Naive B cell (primary cell): ENCODE data around the gene SERTAD1. TPM values are rescaled to one million over a fixed set of nuclear protein-coding genes. Genes with fewer than 3 reads are reported as not detected.
"Not testable (repeated sequence)": the region's sequence is repeated elsewhere in the genome, so short reads cannot be mapped to it uniquely, and the experiment has no call there.

Experiments
- ATAC-seq, 2 donors: fragments of 150-1000 bp; cut with Tn5 transposase; 2 replicates each; pipeline ENCODE4 v1.10.0; 2021; ENCODE audit warnings: low read depth in 2 of 2, mild to moderate bottlenecking in 2 of 2, moderate library complexity in 2 of 2
- DNase-seq: peaks from one replicate; pipeline ENCODE4 v3.0.0; 2022
- H3K27ac Mint-ChIP-seq, 6 donors: one replicate each; pipeline ENCODE4 v1.8.0; 2020 to 2022; ENCODE audit warnings: mild to moderate bottlenecking in 6 of 6, mixed read lengths in 6 of 6, moderate library complexity in 5 of 6, inconsistent platforms in 2 of 6
- H3K27me3 Mint-ChIP-seq, 3 donors: one replicate each; pipeline ENCODE4 v1.8.0; 2021 to 2022; ENCODE audit warnings: mixed read lengths in 3 of 3, mild to moderate bottlenecking in 1 of 3
- H3K36me3 Mint-ChIP-seq, 2 donors: one replicate each; pipeline ENCODE4 v1.8.0; 2020 to 2022; ENCODE audit warnings: mixed read lengths in 2 of 2, inconsistent platforms in 1 of 2, mild to moderate bottlenecking in 1 of 2
- H3K4me1 Mint-ChIP-seq, 3 donors: one replicate each; pipeline ENCODE4 v1.8.0; 2020 to 2022; ENCODE audit warnings: mixed read lengths in 3 of 3, inconsistent platforms in 1 of 3, mild to moderate bottlenecking in 1 of 3, moderate library complexity in 1 of 3
- H3K4me3 Mint-ChIP-seq, 8 donors: one replicate each; pipeline ENCODE4 v1.8.0; 2020 to 2022; ENCODE audit warnings: mild to moderate bottlenecking in 8 of 8, mixed read lengths in 8 of 8, moderate library complexity in 8 of 8, inconsistent platforms in 2 of 8
- H3K9me3 Mint-ChIP-seq, 7 donors: one replicate each; pipeline ENCODE4 v1.8.0; 2020 to 2022; ENCODE audit warnings: mixed read lengths in 7 of 7, mild to moderate bottlenecking in 5 of 7, inconsistent platforms in 2 of 7, moderate library complexity in 1 of 7
- polyA plus RNA-seq, 6 donors: library from polyadenylated mRNA; unstranded; fragments of 300-500 nt; fragmentation: Illumina TruSeq; gene quantifications; one replicate each; pipeline ENCODE4 v1.2.3, GENCODE V29; 2021; ENCODE audit warnings: low read depth in 6 of 6

Gene SERTAD1
- polyA plus RNA-seq, 6 donors from 2014 or later = 8.7 to 23.0 (median 13.0) TPM

GRCh38 chr19:40463587-40464037, 37.8 kb upstream of the SERTAD1 start:
- Mint-ChIP-seq H3K4me1 (peaks cover 35 to 45% (median 40%) of the 10 kb centered on the region in 3 donors), H3K27ac (peak overlapping the region in 1 of 6 donors; percentile 47), H3K4me3 (peak overlapping the region in 3 of 8 donors; percentile 20 to 73 (median 42)), H3K27me3 (peaks cover 5 to 24% (median 9%) of the 10 kb centered on the region in 3 donors)
- H3K9me3 Mint-ChIP-seq, H3K36me3 Mint-ChIP-seq, ATAC-seq, DNase-seq: not testable (repeated sequence)

GRCh38 chr19:40461669-40462221, 36.0 kb upstream of the SERTAD1 start:
- DNase-seq (peak; percentile 17), ATAC-seq (no peak)
- H3K4me3 Mint-ChIP-seq = peak overlapping the region in 3 of 8 donors; percentile 32 to 62 (median 62)

GRCh38 chr19:40460185-40460584, 34.4 kb upstream of the SERTAD1 start:
- no peak overlapping the region for H3K4me3 Mint-ChIP-seq
- no peaks in the 10 kb centered on the region for H3K36me3 Mint-ChIP-seq
- ATAC-seq (no peak), DNase-seq (no peak)
- H3K4me1 Mint-ChIP-seq = peaks cover 21 to 29% (median 24%) of the 10 kb centered on the region in 3 donors
- no peak overlapping the region for H3K27ac Mint-ChIP-seq
- H3K9me3 Mint-ChIP-seq = peaks cover 0 to 4% (median 0%) of the 10 kb centered on the region in 7 donors
- H3K27me3 Mint-ChIP-seq = no peaks in the 10 kb centered on the region

More at GRCh38 chr19:40461669-40462221, 36.0 kb upstream of the SERTAD1 start:
- Mint-ChIP-seq H3K4me1 (peaks cover 35 to 45% (median 39%) of the 10 kb centered on the region in 3 donors), H3K9me3 (peaks cover 0 to 5% (median 0%) of the 10 kb centered on the region in 7 donors), H3K27ac (peak overlapping the region in 3 of 6 donors; percentile 57 to 80 (median 63)), H3K27me3 (peaks cover 5 to 11% (median 7%) of the 10 kb centered on the region in 3 donors), H3K36me3 (peaks cover 0 to 6% of the 10 kb centered on the region in 2 donors)

GRCh38 chr19:40458597-40458974, 32.8 kb upstream of the SERTAD1 start:
- Mint-ChIP-seq H3K27ac (no peak overlapping the region), H3K4me3 (no peak overlapping the region), H3K27me3 (no peaks in the 10 kb centered on the region), H3K36me3 (no peaks in the 10 kb centered on the region), H3K4me1 (peaks cover 14 to 19% (median 15%) of the 10 kb centered on the region in 3 donors), H3K9me3 (peaks cover 0 to 4% (median 0%) of the 10 kb centered on the region in 7 donors)
- DNase-seq = no peak
- ATAC-seq = no peak

GRCh38 chr19:40457953-40458596, 32.3 kb upstream of the SERTAD1 start:
- ATAC-seq (no peak), DNase-seq (no peak)
- H3K9me3 Mint-ChIP-seq = peaks cover 0 to 4% (median 0%) of the 10 kb centered on the region in 7 donors
- H3K27me3 Mint-ChIP-seq = no peaks in the 10 kb centered on the region
- peaks cover 14 to 18% (median 15%) of the 10 kb centered on the region in 3 donors for H3K4me1 Mint-ChIP-seq
- H3K27ac Mint-ChIP-seq = no peak overlapping the region
- no peak overlapping the region for H3K4me3 Mint-ChIP-seq
- H3K36me3 Mint-ChIP-seq = no peaks in the 10 kb centered on the region

- no peak overlapping the region for H3K4me3 Mint-ChIP-seq
- DNase-seq (no peak), ATAC-seq (no peak)
- peaks cover 0 to 1% (median 0%) of the 10 kb centered on the region in 3 donors for H3K27me3 Mint-ChIP-seq
- H3K36me3 Mint-ChIP-seq = no peaks in the 10 kb centered on the region
- peaks cover 11 to 16% (median 13%) of the 10 kb centered on the region in 3 donors for H3K4me1 Mint-ChIP-seq
- H3K27ac Mint-ChIP-seq = peak overlapping the region in 2 of 6 donors; percentile 36 to 44
- H3K9me3 Mint-ChIP-seq = peaks cover 0 to 4% (median 0%) of the 10 kb centered on the region in 7 donors
Measured at GRCh38 chr19:40457048-40457447, 31.3 kb upstream of the SERTAD1 start.

GRCh38 chr19:40453943-40454342, 28.2 kb upstream of the SERTAD1 start:
- not testable (repeated sequence) for H3K9me3 Mint-ChIP-seq, H3K27ac Mint-ChIP-seq, H3K36me3 Mint-ChIP-seq, DNase-seq, ATAC-seq, H3K27me3 Mint-ChIP-seq, H3K4me3 Mint-ChIP-seq, H3K4me1 Mint-ChIP-seq

- no peaks in the 10 kb centered on the region for H3K4me1 Mint-ChIP-seq
- no peaks in the 10 kb centered on the region for H3K36me3 Mint-ChIP-seq
- no peak overlapping the region for H3K4me3 Mint-ChIP-seq
- DNase-seq (no peak), ATAC-seq (no peak)
- H3K27me3 Mint-ChIP-seq = peaks cover 0 to 6% (median 0%) of the 10 kb centered on the region in 3 donors
- H3K9me3 Mint-ChIP-seq = peaks cover 0 to 2% (median 0%) of the 10 kb centered on the region in 7 donors
- no peak overlapping the region for H3K27ac Mint-ChIP-seq
Measured at GRCh38 chr19:40453151-40453735, 27.5 kb upstream of the SERTAD1 start.

- peak overlapping the region in 1 of 8 donors; percentile 47 for H3K4me3 Mint-ChIP-seq
- ATAC-seq = no peak
- peaks cover 0 to 2% (median 0%) of the 10 kb centered on the region in 7 donors for H3K9me3 Mint-ChIP-seq
- H3K27ac Mint-ChIP-seq = no peak overlapping the region
- DNase-seq = no peak
- no peaks in the 10 kb centered on the region for H3K36me3 Mint-ChIP-seq
- peaks cover 0 to 6% (median 0%) of the 10 kb centered on the region in 3 donors for H3K27me3 Mint-ChIP-seq
- no peaks in the 10 kb centered on the region for H3K4me1 Mint-ChIP-seq
Measured at GRCh38 chr19:40452016-40452415, 26.2 kb upstream of the SERTAD1 start.

- H3K27ac Mint-ChIP-seq = no peak overlapping the region
- no peaks in the 10 kb centered on the region for H3K4me1 Mint-ChIP-seq
- ATAC-seq = no peak
- no peak for DNase-seq
- peaks cover 0 to 2% (median 0%) of the 10 kb centered on the region in 7 donors for H3K9me3 Mint-ChIP-seq
- peaks cover 0 to 6% (median 0%) of the 10 kb centered on the region in 3 donors for H3K27me3 Mint-ChIP-seq
- no peaks in the 10 kb centered on the region for H3K36me3 Mint-ChIP-seq
- H3K4me3 Mint-ChIP-seq = no peak overlapping the region
Measured at GRCh38 chr19:40450664-40451063, 24.9 kb upstream of the SERTAD1 start.

- peak overlapping the region in 1 of 6 donors; percentile 27 for H3K27ac Mint-ChIP-seq
Measured at GRCh38 chr19:40449506-40449905, 23.7 kb upstream of the SERTAD1 start.

GRCh38 chr19:40446263-40446784, 20.5 kb upstream of the SERTAD1 start:
- ATAC-seq (no peak), DNase-seq (no peak)
- Mint-ChIP-seq H3K27me3 (no peaks in the 10 kb centered on the region), H3K27ac (peak overlapping the region in 3 of 6 donors; percentile 63 to 72 (median 63)), H3K9me3 (peaks cover 0 to 2% (median 0%) of the 10 kb centered on the region in 7 donors), H3K4me3 (peak overlapping the region in 5 of 8 donors; percentile 29 to 82 (median 60)), H3K4me1 (peaks cover 18 to 22% (median 18%) of the 10 kb centered on the region in 3 donors), H3K36me3 (peaks cover 0 to 9% of the 10 kb centered on the region in 2 donors)

More at GRCh38 chr19:40449506-40449905, 23.7 kb upstream of the SERTAD1 start:
- H3K27me3 Mint-ChIP-seq = peaks cover 0 to 6% (median 0%) of the 10 kb centered on the region in 3 donors
- H3K4me3 Mint-ChIP-seq = no peak overlapping the region
- ATAC-seq = no peak
- H3K36me3 Mint-ChIP-seq = no peaks in the 10 kb centered on the region
- peaks cover 0 to 2% (median 0%) of the 10 kb centered on the region in 7 donors for H3K9me3 Mint-ChIP-seq
- H3K4me1 Mint-ChIP-seq = peaks cover 5 to 6% (median 6%) of the 10 kb centered on the region in 3 donors
- DNase-seq = no peak

- Mint-ChIP-seq H3K27ac (peak overlapping the region in 2 of 6 donors; percentile 41 to 87), H3K27me3 (no peaks in the 10 kb centered on the region), H3K4me1 (peaks cover 18 to 22% (median 18%) of the 10 kb centered on the region in 3 donors), H3K9me3 (peaks cover 0 to 2% (median 0%) of the 10 kb centered on the region in 7 donors), H3K4me3 (peak overlapping the region in 6 of 8 donors; percentile 9 to 98 (median 84)), H3K36me3 (peaks cover 0 to 9% of the 10 kb centered on the region in 2 donors)
- ATAC-seq = no peak
- no peak for DNase-seq
Measured at GRCh38 chr19:40445780-40446262, 20.0 kb upstream of the SERTAD1 start.
